ENCODE results near the gene PATL2. TPM values are rescaled to one million over a fixed set of nuclear protein-coding genes. Genes with fewer than 3 reads are reported as not detected.

PATL2 gene
- total and polyA plus RNA-seq, 2 donors (not counting 3 experiments of a cell fraction or from before 2014, with no cell fraction given): 0.18 TPM; not detected in 1

DNA sequence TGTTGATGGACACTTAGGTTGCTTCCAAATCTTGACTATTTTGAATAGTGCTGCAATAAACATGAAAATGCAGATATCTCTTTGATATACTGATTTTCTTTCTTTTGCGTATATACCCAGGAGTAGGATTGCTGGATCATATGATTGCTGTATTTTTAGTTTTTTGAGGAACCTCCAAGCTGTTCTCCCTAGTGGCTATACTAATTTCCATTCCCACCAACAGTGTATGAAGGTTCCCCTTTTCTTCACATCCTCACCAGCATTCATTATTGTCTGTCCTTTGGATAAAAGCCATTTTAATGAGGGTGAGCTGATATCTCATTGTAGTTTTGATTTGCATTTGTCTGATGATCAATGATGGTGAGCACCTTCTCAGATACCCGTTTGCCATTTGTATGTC is 12.5 kb downstream of the PATL2 start:
- dilution Hi-C loops (cut with MboI; ENCODE audit: extremely low pct_ligation_motif_present, low sequenced_read_pairs) (no loop called here), intact Hi-C loops (cut with micrococcal nuclease) (no loop called here)
- Histone ChIP-seq H3K9ac (replicated peaks; ENCODE audit: extremely low read depth, insufficient read depth, low read length) (no peak overlapping the region), H3K9me1 (replicated peaks; ENCODE audit: control insufficient read depth, extremely low read depth, insufficient read depth, low read length) (no peaks in the 10 kb centered on the region), H3K79me2 (ENCODE audit: control insufficient read depth, insufficient read depth, low read length) (no peaks in the 10 kb centered on the region), H3K4me2 (ENCODE audit: insufficient read depth, low read length) (no peak overlapping the region), H3K27ac (ENCODE audit: insufficient read depth, low read depth, low read length) (no peak overlapping the region), H3K9me3 (replicated peaks; ENCODE audit: control insufficient read depth, insufficient read depth, low read length) (no peaks in the 10 kb centered on the region), H3K4me1 (ENCODE audit: control insufficient read depth, extremely low read depth, insufficient read depth, low read length) (no peaks in the 10 kb centered on the region), H2AFZ (ENCODE audit: low read depth, low read length) (no peak overlapping the region), H3K4me3 (replicated peaks in 1 of 3; ENCODE audit: insufficient read depth in 1 of 3, low read depth in 1 of 3, low read length in 3 of 3) (no peak overlapping the region), H4K20me1 (replicated peaks; ENCODE audit: control insufficient read depth, extremely low read depth, insufficient read depth, low read length) (no peaks in the 10 kb centered on the region), H3K36me3 (ENCODE audit: control insufficient read depth in 2 of 2, extremely low read depth in 1 of 2, insufficient read depth in 2 of 2, low read length in 2 of 2) (no peaks in the 10 kb centered on the region), H3K27me3 (ENCODE audit: control insufficient read depth in 2 of 2, insufficient read depth in 2 of 2, low read length in 2 of 2) (peaks cover 13 to 38% of the 10 kb centered on the region in 2 experiments)
- ChIA-PET CTCF (interaction anchor here (0.8 kb wide), 1 partner anchor 17 kb away, joined by 3 read pairs; no protein-coding TSS in a partner anchor), POLR2A (no interaction called here)
- DNase-seq (ENCODE audit: low read depth, low spot score) (no peak), FAIRE-seq (no peak)
- no TSS peak for BruUV-seq (replicated peaks)
- TF ChIP-seq JUN (IDR thresholded peaks at IDR 0.05; ENCODE audit: borderline replicate concordance, insufficient read depth, insufficient read length, low read depth) (no peak), POLR2AphosphoS5 (IDR thresholded peaks at IDR 0.05; ENCODE audit: insufficient read depth, low read depth, low read length) (no peak)
- TF ChIP-seq, protein P1, sequence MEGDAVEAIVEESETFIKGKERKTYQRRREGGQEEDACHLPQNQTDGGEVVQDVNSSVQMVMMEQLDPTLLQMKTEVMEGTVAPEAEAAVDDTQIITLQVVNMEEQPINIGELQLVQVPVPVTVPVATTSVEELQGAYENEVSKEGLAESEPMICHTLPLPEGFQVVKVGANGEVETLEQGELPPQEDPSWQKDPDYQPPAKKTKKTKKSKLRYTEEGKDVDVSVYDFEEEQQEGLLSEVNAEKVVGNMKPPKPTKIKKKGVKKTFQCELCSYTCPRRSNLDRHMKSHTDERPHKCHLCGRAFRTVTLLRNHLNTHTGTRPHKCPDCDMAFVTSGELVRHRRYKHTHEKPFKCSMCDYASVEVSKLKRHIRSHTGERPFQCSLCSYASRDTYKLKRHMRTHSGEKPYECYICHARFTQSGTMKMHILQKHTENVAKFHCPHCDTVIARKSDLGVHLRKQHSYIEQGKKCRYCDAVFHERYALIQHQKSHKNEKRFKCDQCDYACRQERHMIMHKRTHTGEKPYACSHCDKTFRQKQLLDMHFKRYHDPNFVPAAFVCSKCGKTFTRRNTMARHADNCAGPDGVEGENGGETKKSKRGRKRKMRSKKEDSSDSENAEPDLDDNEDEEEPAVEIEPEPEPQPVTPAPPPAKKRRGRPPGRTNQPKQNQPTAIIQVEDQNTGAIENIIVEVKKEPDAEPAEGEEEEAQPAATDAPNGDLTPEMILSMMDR (IDR thresholded peaks at IDR 0.05; ENCODE audit: extremely low read depth in 1 of 2, insufficient read depth in 1 of 2, low read depth in 1 of 2, low read length in 2 of 2): no peak

DNA sequence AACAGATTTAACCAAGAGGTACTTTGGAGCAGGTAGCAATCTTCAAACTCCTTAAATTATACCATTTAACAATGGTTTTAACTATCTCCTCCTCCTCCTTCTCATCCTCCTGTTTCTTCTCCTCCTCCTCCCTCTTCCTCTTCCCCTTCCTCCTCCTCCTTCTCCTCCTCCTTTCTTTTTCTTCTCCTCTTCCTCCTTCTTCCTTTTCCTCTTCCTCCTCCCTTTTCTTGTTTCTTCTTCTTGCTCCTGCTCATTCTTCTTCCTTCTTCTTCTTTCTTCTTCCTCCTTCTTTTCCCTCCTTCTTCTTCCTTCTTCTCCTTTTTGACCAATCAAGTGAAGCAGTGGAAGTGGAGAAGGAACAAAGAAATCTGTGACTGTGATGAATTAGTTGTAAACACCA is 14.1 kb downstream of the PATL2 start:
- no TSS peak for BruUV-seq (replicated peaks)

More for the DNA sequence above, 14.1 kb downstream of the PATL2 start:
- Histone ChIP-seq H3K79me2 (ENCODE audit: control insufficient read depth, insufficient read depth, low read length) (no peaks in the 10 kb centered on the region), H3K9ac (replicated peaks; ENCODE audit: extremely low read depth, insufficient read depth, low read length) (no peak overlapping the region), H3K4me2 (ENCODE audit: insufficient read depth, low read length) (no peak overlapping the region), H3K9me3 (replicated peaks; ENCODE audit: control insufficient read depth, insufficient read depth, low read length) (no peaks in the 10 kb centered on the region), H3K36me3 (ENCODE audit: control insufficient read depth in 2 of 2, extremely low read depth in 1 of 2, insufficient read depth in 2 of 2, low read length in 2 of 2) (no peaks in the 10 kb centered on the region), H4K20me1 (replicated peaks; ENCODE audit: control insufficient read depth, extremely low read depth, insufficient read depth, low read length) (no peaks in the 10 kb centered on the region), H3K27me3 (ENCODE audit: control insufficient read depth in 2 of 2, insufficient read depth in 2 of 2, low read length in 2 of 2) (peaks cover 13 to 34% of the 10 kb centered on the region in 2 experiments), H3K27ac (ENCODE audit: insufficient read depth, low read depth, low read length) (no peak overlapping the region), H3K9me1 (replicated peaks; ENCODE audit: control insufficient read depth, extremely low read depth, insufficient read depth, low read length) (no peaks in the 10 kb centered on the region), H2AFZ (ENCODE audit: low read depth, low read length) (no peak overlapping the region), H3K4me3 (replicated peaks in 1 of 3; ENCODE audit: insufficient read depth in 1 of 3, low read depth in 1 of 3, low read length in 3 of 3) (no peak overlapping the region), H3K4me1 (ENCODE audit: control insufficient read depth, extremely low read depth, insufficient read depth, low read length) (no peaks in the 10 kb centered on the region)
- POLR2A ChIA-PET: no interaction called here
- intact Hi-C loops (cut with micrococcal nuclease) (no loop called here), dilution Hi-C loops (cut with MboI; ENCODE audit: extremely low pct_ligation_motif_present, low sequenced_read_pairs) (no loop called here)
- FAIRE-seq (no peak), DNase-seq (ENCODE audit: low read depth, low spot score) (no peak)
- TF ChIP-seq GATA2 (IDR thresholded peaks at IDR 0.05; ENCODE audit: insufficient read depth, insufficient read length, low read depth, low read length) (no peak), POLR2AphosphoS5 (IDR thresholded peaks at IDR 0.05; ENCODE audit: insufficient read depth, low read depth, low read length) (no peak), JUN (IDR thresholded peaks at IDR 0.05; ENCODE audit: borderline replicate concordance, insufficient read depth, insufficient read length, low read depth) (no peak), FOS (IDR thresholded peaks at IDR 0.05; ENCODE audit: borderline replicate concordance, insufficient read depth, low read length) (no peak), MYC (IDR thresholded peaks at IDR 0.05; ENCODE audit: low read depth, low read length) (no peak), POLR2A (IDR thresholded peaks at IDR 0.05; ENCODE audit: low read depth, low read length) (no peak), EZH2 (IDR thresholded peaks at IDR 0.05; ENCODE audit: borderline replicate concordance, low read depth, low read length, severe bottlenecking) (no peak)
- TF ChIP-seq, protein P2, sequence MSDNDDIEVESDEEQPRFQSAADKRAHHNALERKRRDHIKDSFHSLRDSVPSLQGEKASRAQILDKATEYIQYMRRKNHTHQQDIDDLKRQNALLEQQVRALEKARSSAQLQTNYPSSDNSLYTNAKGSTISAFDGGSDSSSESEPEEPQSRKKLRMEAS (IDR thresholded peaks at IDR 0.05; ENCODE audit: insufficient read depth, insufficient read length): no peak
- TF ChIP-seq, protein P1 (IDR thresholded peaks at IDR 0.05; ENCODE audit: extremely low read depth in 1 of 2, insufficient read depth in 1 of 2, low read depth in 1 of 2, low read length in 2 of 2): no peak
- CTCF ChIA-PET: no interaction called here
